ENCODE data around the gene RIN3. TPM values are rescaled to one million over a fixed set of nuclear protein-coding genes. Genes with fewer than 3 reads are reported as not detected.

Gene RIN3
- total and polyA plus RNA-seq, 5 experiments from 2014 or later = 16.8 to 146 (median 45.8) TPM

- POLR2A ChIA-PET = interaction anchor here (0.6 to 0.7 kb wide), 2 partner anchors 26 to 184 kb away, joined by 3 read pairs; no protein-coding TSS in a partner anchor
- Mint-ChIP-seq H3K27ac (peak overlapping the region in 1 of 10 donors; percentile 6), H3K27me3 (no peaks in the 10 kb centered on the region), H3K4me1 (peaks cover 8 to 17% (median 15%) of the 10 kb centered on the region in 4 donors), H3K4me3 (no peak overlapping the region), H3K36me3 (peaks cover 0 to 7% (median 3%) of the 10 kb centered on the region in 3 donors), H3K9me3 (peaks cover 0 to 13% (median 4%) of the 10 kb centered on the region in 9 donors)
- DNase-seq = no peak
- ATAC-seq = no peak
These were observed 39.5 kb upstream of the RIN3 start for GRCh38 chr14:92473969-92474535.

GRCh38 chr14:92475037-92475436 is 38.5 kb upstream of the RIN3 start:
- Mint-ChIP-seq H3K27ac (no peak overlapping the region), H3K27me3 (no peaks in the 10 kb centered on the region), H3K36me3 (peaks cover 0 to 13% (median 5%) of the 10 kb centered on the region in 3 donors), H3K9me3 (peaks cover 0 to 15% (median 4%) of the 10 kb centered on the region in 9 donors), H3K4me3 (no peak overlapping the region), H3K4me1 (peaks cover 8 to 17% (median 15%) of the 10 kb centered on the region in 4 donors)
- ATAC-seq = no peak
- POLR2A ChIA-PET = no interaction called here
- DNase-seq = no peak

DNA sequence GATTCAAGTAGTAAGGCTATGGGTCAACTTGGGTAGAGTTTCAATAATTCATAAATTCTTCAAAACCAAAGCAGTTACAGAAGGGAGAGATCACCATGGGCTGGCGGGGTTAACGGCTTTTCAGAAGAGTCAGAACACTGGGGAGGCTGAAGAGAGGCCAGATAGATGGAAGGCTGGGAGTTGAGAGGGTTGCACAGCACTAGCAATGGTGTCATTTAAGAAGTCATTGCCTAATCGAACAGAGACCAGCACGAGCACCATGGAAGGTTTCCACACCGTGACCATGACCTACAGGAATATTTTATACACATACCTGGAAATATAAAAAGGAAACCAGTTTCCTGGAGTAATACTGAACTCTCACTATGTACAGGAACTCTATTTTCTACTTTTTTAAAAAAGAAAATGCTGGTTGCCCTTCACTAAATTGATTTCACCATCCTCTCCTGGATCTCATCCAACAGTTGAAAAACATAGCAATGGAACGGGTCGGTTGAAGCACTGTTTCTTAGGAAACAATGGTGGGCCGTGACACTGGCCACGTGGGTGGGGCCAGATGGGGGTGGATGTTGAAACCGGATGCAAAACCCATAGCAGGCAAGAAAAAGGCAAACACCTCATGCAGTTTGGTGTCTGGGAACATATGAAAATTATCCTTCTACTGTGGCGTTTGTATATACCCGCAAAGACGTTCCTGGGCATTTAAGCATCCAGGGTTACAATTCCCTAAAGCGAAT is 38.0 kb upstream of the RIN3 start:
- H3K27ac Mint-ChIP-seq = no peak overlapping the region
- POLR2A ChIA-PET = no interaction called here
- H3K4me3 Mint-ChIP-seq = no peak overlapping the region
- H3K36me3 Mint-ChIP-seq = peaks cover 0 to 13% (median 5%) of the 10 kb centered on the region in 3 donors
- H3K27me3 Mint-ChIP-seq = no peaks in the 10 kb centered on the region
- no peak for DNase-seq
- H3K9me3 Mint-ChIP-seq = peaks cover 0 to 14% (median 4%) of the 10 kb centered on the region in 9 donors
- no peak for ATAC-seq
- peaks cover 8 to 17% (median 15%) of the 10 kb centered on the region in 4 donors for H3K4me1 Mint-ChIP-seq

DNA sequence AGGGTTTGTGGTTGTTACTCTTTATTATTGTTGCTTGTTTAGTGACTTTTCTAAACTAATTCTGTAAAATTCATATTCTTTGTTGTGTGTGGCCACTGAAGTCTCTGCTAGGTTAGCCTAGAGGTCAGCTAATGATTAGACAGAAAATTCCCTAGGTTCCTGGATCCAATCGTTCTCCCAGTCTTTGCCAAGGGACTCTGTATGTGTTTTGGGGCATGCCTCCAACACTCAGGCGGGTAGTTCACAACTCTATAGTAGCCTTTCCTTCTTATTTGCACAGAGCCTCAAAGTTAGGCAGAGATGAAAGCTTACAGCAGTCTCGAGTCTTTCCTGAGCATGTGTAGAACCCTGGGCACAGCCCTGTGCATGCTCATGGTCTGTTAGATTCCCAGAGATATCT is 32.7 kb upstream of the RIN3 start:
- no peak for ATAC-seq
- H3K27ac Mint-ChIP-seq = no peak overlapping the region
- POLR2A ChIA-PET = no interaction called here
- peaks cover 0 to 14% (median 4%) of the 10 kb centered on the region in 9 donors for H3K9me3 Mint-ChIP-seq
- H3K4me1 Mint-ChIP-seq = peaks cover 0 to 6% (median 2%) of the 10 kb centered on the region in 4 donors
- H3K27me3 Mint-ChIP-seq = peaks cover 0 to 9% (median 0%) of the 10 kb centered on the region in 5 donors
- no peak overlapping the region for H3K4me3 Mint-ChIP-seq
- DNase-seq = no peak
- peaks cover 0 to 13% (median 5%) of the 10 kb centered on the region in 3 donors for H3K36me3 Mint-ChIP-seq

DNA sequence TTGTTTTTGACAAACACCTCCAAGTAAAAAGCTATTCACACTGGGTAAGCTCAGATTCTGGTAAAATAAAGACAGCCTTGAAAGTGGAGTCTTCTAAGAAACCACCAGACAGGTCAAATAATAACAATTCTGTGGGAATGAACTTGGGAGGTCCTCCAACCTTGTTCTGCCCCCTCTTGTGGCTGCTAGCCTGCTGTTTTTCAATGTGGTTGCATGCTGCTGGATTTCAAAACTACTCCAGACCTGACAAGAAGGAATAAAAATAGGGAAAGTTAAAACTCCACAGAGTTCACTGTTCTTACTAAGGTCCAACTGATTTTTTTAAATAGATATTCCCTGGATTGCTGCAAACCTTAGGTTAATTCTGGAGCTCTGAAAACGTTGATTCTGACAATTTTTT is 32.2 kb upstream of the RIN3 start:
- Mint-ChIP-seq H3K36me3 (peaks cover 0 to 13% (median 5%) of the 10 kb centered on the region in 3 donors), H3K9me3 (peaks cover 0 to 14% (median 4%) of the 10 kb centered on the region in 9 donors), H3K27me3 (peaks cover 0 to 9% (median 0%) of the 10 kb centered on the region in 5 donors), H3K27ac (peak overlapping the region in 1 of 10 donors; percentile 9), H3K4me1 (peaks cover 0 to 8% (median 4%) of the 10 kb centered on the region in 4 donors), H3K4me3 (no peak overlapping the region)
- no peak for DNase-seq
- no peak for ATAC-seq
- POLR2A ChIA-PET = no interaction called here

GRCh38 chr14:92481811-92482555 is 31.6 kb upstream of the RIN3 start:
- Mint-ChIP-seq H3K27ac (peak overlapping the region in 1 of 10 donors; percentile 15), H3K36me3 (peaks cover 0 to 13% (median 5%) of the 10 kb centered on the region in 3 donors), H3K4me1 (peaks cover under 1 to 11% (median 5%) of the 10 kb centered on the region in 4 donors), H3K9me3 (peaks cover 0 to 14% (median 4%) of the 10 kb centered on the region in 9 donors), H3K4me3 (no peak overlapping the region), H3K27me3 (peaks cover 0 to 9% (median 0%) of the 10 kb centered on the region in 5 donors)
- POLR2A ChIA-PET = no interaction called here
- ATAC-seq (no peak), DNase-seq (no peak)

DNA sequence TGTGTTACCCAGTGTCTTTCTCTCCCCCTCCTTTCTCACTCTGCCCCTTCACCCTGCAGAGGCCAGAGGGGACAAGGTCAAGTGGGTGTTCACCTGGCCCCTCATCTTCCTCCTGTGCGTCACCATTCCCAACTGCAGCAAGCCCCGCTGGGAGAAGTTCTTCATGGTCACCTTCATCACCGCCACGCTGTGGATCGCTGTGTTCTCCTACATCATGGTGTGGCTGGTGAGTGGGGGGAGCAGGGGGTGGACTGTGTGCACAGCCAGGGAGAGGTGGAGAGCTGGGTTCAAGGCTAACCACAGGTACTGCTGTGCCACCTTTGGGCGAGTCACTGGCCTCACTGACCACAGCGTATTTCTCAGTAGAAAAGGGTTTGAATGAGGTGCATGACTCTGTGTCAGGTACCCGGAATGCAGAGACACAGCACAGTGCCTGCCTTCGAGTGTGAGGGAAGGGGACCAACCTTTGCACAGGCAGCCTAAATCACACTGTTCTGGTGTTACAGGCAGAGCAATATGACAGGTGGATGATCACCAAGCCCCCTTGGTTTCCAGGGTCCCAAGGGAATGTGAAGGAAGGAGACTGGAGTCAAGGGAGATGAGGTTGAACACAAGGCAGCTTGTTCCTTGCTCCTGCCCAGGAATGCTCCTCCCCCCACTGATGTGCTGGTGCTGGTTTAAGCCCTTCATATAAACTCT is 30.8 kb upstream of the RIN3 start:
- no peak for DNase-seq
- peaks cover 0 to 13% (median 2%) of the 10 kb centered on the region in 3 donors for H3K36me3 Mint-ChIP-seq
- peaks cover 5 to 19% (median 9%) of the 10 kb centered on the region in 4 donors for H3K4me1 Mint-ChIP-seq
- H3K27ac Mint-ChIP-seq = no peak overlapping the region
- POLR2A ChIA-PET = no interaction called here
- ATAC-seq = no peak
- peaks cover 0 to 9% (median 0%) of the 10 kb centered on the region in 5 donors for H3K27me3 Mint-ChIP-seq
- no peak overlapping the region for H3K4me3 Mint-ChIP-seq
- peaks cover 0 to 14% (median 4%) of the 10 kb centered on the region in 9 donors for H3K9me3 Mint-ChIP-seq

DNA sequence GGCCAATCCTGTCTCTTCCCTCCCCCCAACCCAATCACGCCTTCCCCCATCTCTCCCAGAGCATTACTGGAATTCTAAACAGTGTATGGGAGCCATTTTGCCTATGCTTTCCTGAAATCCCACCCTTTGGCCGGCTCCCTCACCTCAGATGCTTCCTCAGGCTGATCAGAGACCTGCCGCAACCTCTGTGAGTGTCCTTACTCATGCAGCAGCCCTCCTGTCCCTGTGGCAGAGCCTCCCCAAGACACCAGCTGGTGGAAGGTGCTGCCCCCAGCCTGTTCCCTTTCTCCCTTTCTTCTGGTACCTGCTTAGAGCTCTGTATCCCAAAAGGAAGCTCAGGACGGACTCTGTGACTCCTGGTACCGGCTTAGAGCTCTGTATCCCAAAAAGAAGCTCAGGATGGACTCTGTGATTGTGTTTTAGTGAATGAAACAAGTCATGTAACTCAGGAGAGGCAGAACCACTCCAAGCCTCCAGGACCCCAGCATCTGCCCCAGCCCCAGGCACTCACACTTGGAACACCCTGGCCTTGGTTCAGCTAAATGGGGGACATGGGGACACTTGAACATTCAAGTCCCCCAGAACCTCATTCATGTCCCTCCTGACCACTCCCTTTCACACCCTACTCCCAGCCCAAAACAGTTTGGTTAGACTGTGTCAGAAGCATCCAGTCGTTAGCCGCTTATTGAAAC is 29.3 kb upstream of the RIN3 start:
- ATAC-seq (no peak), DNase-seq (no peak)
- H3K4me3 Mint-ChIP-seq = no peak overlapping the region
- H3K27me3 Mint-ChIP-seq = peaks cover 0 to 9% (median 0%) of the 10 kb centered on the region in 5 donors
- POLR2A ChIA-PET = no interaction called here
- H3K4me1 Mint-ChIP-seq = peaks cover 6 to 19% (median 9%) of the 10 kb centered on the region in 4 donors
- peaks cover 0 to 7% (median 0%) of the 10 kb centered on the region in 9 donors for H3K9me3 Mint-ChIP-seq
- peaks cover 0 to 4% (median 2%) of the 10 kb centered on the region in 3 donors for H3K36me3 Mint-ChIP-seq
- peak overlapping the region in 1 of 10 donors; percentile 55 for H3K27ac Mint-ChIP-seq

DNA sequence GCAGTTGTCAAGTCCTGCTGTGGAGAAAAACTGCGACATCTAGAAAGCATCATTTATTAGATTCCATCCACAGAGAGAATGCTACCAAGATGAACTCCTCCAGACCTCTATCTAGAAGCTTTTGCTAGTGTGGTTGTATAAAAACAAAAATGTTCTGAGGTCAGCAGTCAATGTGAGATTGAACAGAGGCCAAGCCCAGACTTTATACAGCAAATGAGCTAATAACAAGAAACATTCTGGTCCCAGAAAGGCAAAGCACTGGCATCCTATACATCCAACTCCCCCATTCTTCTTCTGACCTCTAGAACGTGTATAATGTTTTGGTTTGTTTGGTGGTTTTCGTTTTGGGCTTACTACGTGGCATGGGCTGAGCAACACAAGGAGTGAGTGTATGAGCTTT is 26.7 kb upstream of the RIN3 start:
- no peak overlapping the region for H3K27ac Mint-ChIP-seq

DNA sequence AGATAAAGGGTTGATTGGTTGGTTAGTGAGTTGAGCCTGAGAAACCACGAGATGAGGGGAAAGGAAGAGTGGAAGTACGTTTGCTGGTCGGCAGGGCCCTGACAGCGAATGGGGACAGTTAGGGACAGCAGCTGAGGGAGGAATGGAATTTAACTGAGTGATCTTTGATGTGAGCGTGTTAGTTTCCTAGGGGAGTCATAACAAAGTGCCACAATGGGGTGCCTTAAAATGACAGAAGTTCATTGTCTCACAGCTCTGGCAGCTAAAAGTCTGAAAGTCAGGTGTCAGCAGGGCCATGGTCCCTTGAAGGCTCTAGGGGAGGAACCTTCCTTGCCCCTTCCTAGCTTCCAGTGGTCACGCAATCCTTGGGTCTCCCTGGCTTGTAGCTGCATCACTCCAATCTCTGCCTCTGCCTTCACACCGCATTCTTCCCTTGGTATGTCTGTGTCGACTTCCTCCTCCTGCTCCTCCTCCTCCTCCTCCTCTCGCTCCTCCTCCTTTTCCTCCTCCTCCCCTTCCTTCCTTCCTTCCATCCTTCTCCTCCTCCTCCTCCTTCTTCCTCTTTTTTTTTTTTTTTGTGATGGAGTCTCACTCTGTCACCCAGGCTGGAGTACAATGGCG is 26.0 kb upstream of the RIN3 start:
- peaks cover 7 to 23% (median 12%) of the 10 kb centered on the region in 4 donors for H3K4me1 Mint-ChIP-seq
- POLR2A ChIA-PET = interaction anchor here (0.9 kb wide), 1 partner anchor 13 kb away, joined by 5 read pairs; no protein-coding TSS in a partner anchor
- no peaks in the 10 kb centered on the region for H3K9me3 Mint-ChIP-seq
- ATAC-seq (no peak), DNase-seq (no peak)
- H3K4me3 Mint-ChIP-seq = no peak overlapping the region
- peak overlapping the region in 1 of 10 donors; percentile 60 for H3K27ac Mint-ChIP-seq
- H3K36me3 Mint-ChIP-seq = no peaks in the 10 kb centered on the region
- peaks cover 0 to 9% (median 0%) of the 10 kb centered on the region in 5 donors for H3K27me3 Mint-ChIP-seq

More for the DNA sequence above, 26.7 kb upstream of the RIN3 start:
- no peak overlapping the region for H3K4me3 Mint-ChIP-seq
- POLR2A ChIA-PET = no interaction called here
- no peak for ATAC-seq
- peaks cover 7 to 23% (median 10%) of the 10 kb centered on the region in 4 donors for H3K4me1 Mint-ChIP-seq
- no peaks in the 10 kb centered on the region for H3K9me3 Mint-ChIP-seq
- DNase-seq = no peak
- H3K27me3 Mint-ChIP-seq = peaks cover 0 to 9% (median 0%) of the 10 kb centered on the region in 5 donors
- no peaks in the 10 kb centered on the region for H3K36me3 Mint-ChIP-seq
